Calu3 (cell line): ENCODE results near the gene WDFY4. TPM values are rescaled to one million over a fixed set of nuclear protein-coding genes. Genes with fewer than 3 reads are reported as not detected.

Source experiments
- BruUV-seq: library from RNA; stranded (reverse); fragments of 400-500 nt; replicated peaks from 2 replicates; lab custom pipeline; 2021; lab: Mats Ljungman, UMichigan
- CTCF ChIA-PET: fragments of 300-600 bp; sonication (Branson Sonifier 250); formaldehyde crosslinking; loops from one replicate; lab custom pipeline; 2022; ENCODE audit warnings: antibody characterized with exemption; lab: Charles Lee
- DNase-seq: peaks from one replicate; pipeline ENCODE4 v3.0.0; 2022
- H3K27ac Mint-ChIP-seq: one replicate; pipeline ENCODE4 v1.8.0; 2022; ENCODE audit warnings: mixed read lengths; ENCODE audit not compliant: unreplicated experiment
- H3K27me3 Mint-ChIP-seq: one replicate; pipeline ENCODE4 v1.8.0; 2022; ENCODE audit warnings: mixed read lengths; ENCODE audit not compliant: unreplicated experiment
- H3K36me3 Mint-ChIP-seq: one replicate; pipeline ENCODE4 v1.8.0; 2022; ENCODE audit warnings: mild to moderate bottlenecking, moderate library complexity, mixed read lengths; ENCODE audit not compliant: insufficient read depth, unreplicated experiment
- H3K4me1 Mint-ChIP-seq: one replicate; pipeline ENCODE4 v1.8.0; 2022; ENCODE audit warnings: mild to moderate bottlenecking, low read depth, mixed read lengths; ENCODE audit not compliant: unreplicated experiment
- H3K4me3 Mint-ChIP-seq: one replicate; pipeline ENCODE4 v1.8.0; 2022; ENCODE audit warnings: mild to moderate bottlenecking, low read depth, moderate library complexity, mixed read lengths; ENCODE audit not compliant: unreplicated experiment
- H3K9me3 Mint-ChIP-seq: one replicate; pipeline ENCODE4 v1.8.0; 2022; ENCODE audit warnings: low read depth, mixed read lengths; ENCODE audit not compliant: unreplicated experiment
- intact Hi-C: fragments of 100-400 bp; cut with micrococcal nuclease; formaldehyde crosslinking; loops from one replicate; pipeline ENCODE4 v1.10.0; 2022; ENCODE audit not compliant: unreplicated experiment
- total RNA-seq: library from RNA; stranded (reverse); gene quantifications from 2 replicates; pipeline ENCODE4 v1.2.3, GENCODE V29; 2022
- TF ChIP-seq, protein P1 (sequence below): fragments of 200-600 bp; IDR thresholded peaks from one replicate; pipeline ENCODE4 v1.8.0; 2022; ENCODE audit warnings: antibody characterized with exemption; ENCODE audit not compliant: unreplicated experiment

WDFY4 gene
- total RNA-seq, 1 experiment from 2014 or later: not detected

DNA sequence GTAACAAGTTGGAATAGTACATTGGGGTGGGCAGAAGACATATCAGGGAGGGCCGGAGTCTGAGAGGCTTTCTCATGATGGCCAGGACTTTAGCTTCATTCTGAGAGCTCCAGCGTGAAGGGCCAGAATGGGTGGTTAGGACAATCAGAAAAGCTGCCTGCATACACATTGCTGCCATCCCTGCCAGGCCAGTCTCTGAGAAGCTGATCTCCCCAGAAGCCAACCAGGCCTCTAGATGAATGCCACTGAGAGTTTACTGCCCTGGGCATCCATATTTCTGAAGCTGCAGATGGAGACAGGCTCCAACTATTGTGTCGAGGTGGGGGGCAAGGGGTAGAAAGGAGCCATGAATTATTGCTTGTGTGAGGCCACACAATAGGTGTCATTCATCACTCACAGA is 47.8 kb upstream of the WDFY4 start:
- peaks cover 52% of the 10 kb centered on the region for H3K27me3 Mint-ChIP-seq
- H3K9me3 Mint-ChIP-seq: no peaks in the 10 kb centered on the region
- H3K4me3 Mint-ChIP-seq: no peak overlapping the region
- no peak for DNase-seq
- intact Hi-C loops: no loop called here
- TF ChIP-seq, protein P1, sequence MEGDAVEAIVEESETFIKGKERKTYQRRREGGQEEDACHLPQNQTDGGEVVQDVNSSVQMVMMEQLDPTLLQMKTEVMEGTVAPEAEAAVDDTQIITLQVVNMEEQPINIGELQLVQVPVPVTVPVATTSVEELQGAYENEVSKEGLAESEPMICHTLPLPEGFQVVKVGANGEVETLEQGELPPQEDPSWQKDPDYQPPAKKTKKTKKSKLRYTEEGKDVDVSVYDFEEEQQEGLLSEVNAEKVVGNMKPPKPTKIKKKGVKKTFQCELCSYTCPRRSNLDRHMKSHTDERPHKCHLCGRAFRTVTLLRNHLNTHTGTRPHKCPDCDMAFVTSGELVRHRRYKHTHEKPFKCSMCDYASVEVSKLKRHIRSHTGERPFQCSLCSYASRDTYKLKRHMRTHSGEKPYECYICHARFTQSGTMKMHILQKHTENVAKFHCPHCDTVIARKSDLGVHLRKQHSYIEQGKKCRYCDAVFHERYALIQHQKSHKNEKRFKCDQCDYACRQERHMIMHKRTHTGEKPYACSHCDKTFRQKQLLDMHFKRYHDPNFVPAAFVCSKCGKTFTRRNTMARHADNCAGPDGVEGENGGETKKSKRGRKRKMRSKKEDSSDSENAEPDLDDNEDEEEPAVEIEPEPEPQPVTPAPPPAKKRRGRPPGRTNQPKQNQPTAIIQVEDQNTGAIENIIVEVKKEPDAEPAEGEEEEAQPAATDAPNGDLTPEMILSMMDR: no peak
- CTCF ChIA-PET: no interaction called here
- BruUV-seq: no TSS peak
- no peak overlapping the region for H3K27ac Mint-ChIP-seq
- H3K4me1 Mint-ChIP-seq: no peaks in the 10 kb centered on the region
- no peaks in the 10 kb centered on the region for H3K36me3 Mint-ChIP-seq

GRCh38 chr10:48638158-48638557 is 46.5 kb upstream of the WDFY4 start:
- CTCF ChIA-PET: no interaction called here
- TF ChIP-seq, protein P1: no peak
- peaks cover 41% of the 10 kb centered on the region for H3K27me3 Mint-ChIP-seq
- H3K36me3 Mint-ChIP-seq: no peaks in the 10 kb centered on the region
- H3K27ac Mint-ChIP-seq: no peak overlapping the region
- H3K4me1 Mint-ChIP-seq: no peaks in the 10 kb centered on the region
- DNase-seq: no peak
- H3K9me3 Mint-ChIP-seq: no peaks in the 10 kb centered on the region
- H3K4me3 Mint-ChIP-seq: no peak overlapping the region
- BruUV-seq: no TSS peak
- intact Hi-C loops: no loop called here

DNA sequence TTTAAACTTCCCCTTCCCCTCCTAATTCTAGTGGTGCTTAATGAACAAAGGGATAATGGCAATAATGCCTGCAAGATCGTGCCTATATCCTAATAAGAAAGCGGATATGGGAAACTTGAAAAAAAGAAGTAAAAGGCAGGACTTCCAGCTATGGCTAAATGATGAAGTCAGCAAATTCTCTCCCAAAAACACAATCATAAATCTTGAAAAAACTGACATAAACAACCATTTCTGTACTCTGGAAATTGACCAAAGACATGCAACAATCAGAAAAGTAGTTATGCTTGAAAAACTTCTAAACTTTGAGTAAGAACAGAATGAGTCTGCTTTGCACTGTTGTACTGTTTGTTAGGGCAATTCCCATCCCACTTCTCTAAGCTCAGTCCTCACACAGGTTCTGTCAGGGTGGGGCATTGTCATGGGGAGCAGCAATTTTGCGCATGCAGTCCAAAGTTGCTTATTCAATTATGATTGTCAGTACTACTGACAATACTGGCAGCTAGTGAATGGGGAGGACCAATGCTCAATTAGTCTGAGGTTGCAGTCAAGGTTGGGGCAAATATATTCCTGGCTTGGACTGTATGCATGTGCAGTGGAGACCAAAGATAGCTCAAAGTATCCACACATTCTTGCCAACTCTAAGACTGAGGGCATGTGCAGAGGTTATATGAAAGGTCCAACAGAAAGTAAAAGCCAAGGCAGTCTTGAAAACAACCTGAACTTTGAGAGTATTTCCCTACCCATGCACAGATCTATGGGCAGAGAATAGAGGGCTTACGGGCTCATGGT is 45.7 kb upstream of the WDFY4 start:
- intact Hi-C loops: no loop called here
- TF ChIP-seq, protein P1: no peak
- H3K27me3 Mint-ChIP-seq: peaks cover 41% of the 10 kb centered on the region
- H3K9me3 Mint-ChIP-seq: no peaks in the 10 kb centered on the region
- CTCF ChIA-PET: no interaction called here
- DNase-seq: no peak
- no peaks in the 10 kb centered on the region for H3K4me1 Mint-ChIP-seq
- H3K4me3 Mint-ChIP-seq: no peak overlapping the region
- H3K36me3 Mint-ChIP-seq: no peaks in the 10 kb centered on the region
- no TSS peak for BruUV-seq
- no peak overlapping the region for H3K27ac Mint-ChIP-seq

- intact Hi-C loops: no loop called here
Observed at GRCh38 chr10:48639632-48640031, 45.0 kb upstream of the WDFY4 start.

More at GRCh38 chr10:48639632-48640031, 45.0 kb upstream of the WDFY4 start:
- H3K9me3 Mint-ChIP-seq: no peaks in the 10 kb centered on the region
- TF ChIP-seq, protein P1: no peak
- no TSS peak for BruUV-seq
- H3K4me3 Mint-ChIP-seq: no peak overlapping the region
- CTCF ChIA-PET: no interaction called here
- H3K36me3 Mint-ChIP-seq: no peaks in the 10 kb centered on the region
- no peak for DNase-seq
- H3K27me3 Mint-ChIP-seq: peaks cover 41% of the 10 kb centered on the region
- H3K27ac Mint-ChIP-seq: no peak overlapping the region
- H3K4me1 Mint-ChIP-seq: no peaks in the 10 kb centered on the region
